A549 (cell line): ENCODE results near the gene JOSD1. TPM values are rescaled to one million over a fixed set of nuclear protein-coding genes. Genes with fewer than 3 reads are reported as not detected.

Source experiments
- ATAC-seq, 2 experiments: fragments of 200-7000 bp in 1 of 2; fragments of >200 bp in 1 of 2; cut with Nextera tagmentation in 1 of 2; cut with Tn5 transposase in 1 of 2; 3 replicates each; pipeline versions ENCODE4 v1.8.0 to v1.9.1; 2018 to 2020; ENCODE audit warnings: mild to moderate bottlenecking in 1 of 2, moderate library complexity in 1 of 2
- CTCF ChIA-PET: fragments of 300-600 bp; sonication (Branson Sonifier 250); formaldehyde crosslinking; extraction: SDS; loops from one replicate; lab custom pipeline; 2021; ENCODE audit warnings: antibody characterized with exemption, inconsistent platforms; lab: Yijun Ruan, JAX
- POLR2A ChIA-PET: fragments of 350-600 bp; formaldehyde crosslinking; extraction: SDS; loops from one replicate; lab custom pipeline; 2021; ENCODE audit warnings: antibody characterized with exemption, inconsistent platforms; lab: Yijun Ruan, JAX
- DNase-seq, 2 experiments: peaks; one replicate each; pipeline versions ENCODE4 v3.0.0 to v3.0.0-alpha.2; 2011 to 2016; ENCODE audit warnings: low read depth in 1 of 2, low spot score in 1 of 2
- FAIRE-seq: peaks from 2 replicates; lab custom pipeline; 2011; peaks lifted over from hg19 to GRCh38; lab: Jason Lieb, UNC
- H3K27ac ChIP-seq, 2 experiments: fragments of >200 bp; sonication (Bioruptor Twin); formaldehyde crosslinking; 3 replicates each; pipeline ENCODE4 v1.5.1; 2016 to 2017
- H3K4me1 ChIP-seq: fragments of >200 bp; sonication (Bioruptor Twin); formaldehyde crosslinking; 3 replicates; pipeline ENCODE4 v1.6.1; 2016
- H3K4me2 ChIP-seq: fragments of >200 bp; sonication (Bioruptor Twin); formaldehyde crosslinking; 3 replicates; pipeline ENCODE4 v1.6.1; 2016
- H3K4me3 ChIP-seq: fragments of >200 bp; sonication (Bioruptor Twin); formaldehyde crosslinking; 3 replicates; pipeline ENCODE4 v1.5.1; 2016
- H3K9me3 ChIP-seq: fragments of >200 bp; sonication (Bioruptor Twin); formaldehyde crosslinking; 3 replicates; pipeline ENCODE4 v1.6.1; 2016
- CHD4 ChIP-seq: fragments of 200-600 bp; sonication (generic); IDR thresholded peaks from 2 replicates; pipeline ENCODE4 v1.6.1; 2016; ENCODE audit warnings: antibody characterized with exemption, mild to moderate bottlenecking, borderline replicate concordance
- EP300 ChIP-seq, 2 experiments: fragments of >200 bp; sonication (Bioruptor Twin); formaldehyde crosslinking; IDR thresholded peaks; 2 replicates in 1 of 2; 3 replicates in 1 of 2; pipeline ENCODE4 v1.6.1; 2016 to 2017
- HDAC2 ChIP-seq: fragments of 200-600 bp; sonication (generic); IDR thresholded peaks from 2 replicates; pipeline ENCODE4 v1.6.1; 2016
- KDM5A ChIP-seq: fragments of 200-600 bp; sonication (generic); IDR thresholded peaks from 2 replicates; pipeline ENCODE4 v1.6.1; 2016; ENCODE audit warnings: antibody characterized with exemption, mild to moderate bottlenecking
- NPAS2 ChIP-seq: fragments of 250-450 bp; sonication (Bioruptor Pico); IDR thresholded peaks from 2 replicates; pipeline ENCODE4 v1.8.0; 2022; ENCODE audit warnings: mild to moderate bottlenecking, moderate library complexity, borderline replicate concordance
- NR3C1 ChIP-seq: fragments of >200 bp; sonication (Bioruptor Twin); formaldehyde crosslinking; IDR thresholded peaks from 3 replicates; pipeline ENCODE4 v1.6.1; 2017
- PHF8 ChIP-seq: fragments of 200-600 bp; sonication (generic); IDR thresholded peaks from 2 replicates; pipeline ENCODE4 v1.6.1; 2016; ENCODE audit warnings: low read depth, mild to moderate bottlenecking, antibody characterized with exemption, moderate library complexity, borderline replicate concordance
- POLR2A ChIP-seq: IDR thresholded peaks from 2 replicates; pipeline ENCODE4 v1.6.1; 2012; ENCODE audit warnings: mild to moderate bottlenecking, low read length
- RCOR1 ChIP-seq: fragments of 150-350 bp; IDR thresholded peaks from 2 replicates; pipeline ENCODE4 v1.6.1; 2014; ENCODE audit warnings: antibody characterized with exemption, low read length, low read depth
- RFX5 ChIP-seq: fragments of 450-650 bp; IDR thresholded peaks from 2 replicates; pipeline ENCODE4 v1.7.1; 2014; ENCODE audit warnings: antibody characterized with exemption, mild to moderate bottlenecking, moderate library complexity
- SREBF2 ChIP-seq: fragments of 450-650 bp; IDR thresholded peaks from 2 replicates; pipeline ENCODE4 v1.6.1; 2014; ENCODE audit warnings: mild to moderate bottlenecking, moderate library complexity
- TFCP2L1 ChIP-seq: fragments of 250-450 bp; sonication (Bioruptor Pico); IDR thresholded peaks from 2 replicates; pipeline ENCODE4 v1.5.0; 2021; ENCODE audit warnings: mild to moderate bottlenecking
- ZFP36 ChIP-seq: fragments of 450-650 bp; IDR thresholded peaks from 2 replicates; pipeline ENCODE4 v1.6.1; 2014; ENCODE audit warnings: borderline replicate concordance; ENCODE audit not compliant: partially characterized antibody
- ZNF302 ChIP-seq: fragments of 250-450 bp; sonication (Bioruptor Pico); IDR thresholded peaks from 2 replicates; pipeline ENCODE4 v1.9.0; 2021; ENCODE audit warnings: inconsistent platforms, mild to moderate bottlenecking, moderate library complexity
- WGBS: methylation state at CpG from one replicate; pipeline ENCODE4 v1.1.6; 2017; ENCODE audit errors: missing lambda C conversion rate; 5-methylcytosine and 5-hydroxymethylcytosine counted together
- polyA plus RNA-seq, 4 experiments: library from polyadenylated mRNA; depleted of rRNA in 3 of 4; stranded (reverse); fragments of >200 nt; fragmentation: RNase III in 1 of 4; extraction: RNeasy Plus Mini Kit Qiagen cat#74134 plus additional on column Dnase treatment in 1 of 4; gene quantifications; 2 replicates in 3 of 4; 3 replicates in 1 of 4; pipeline ENCODE4 v1.2.3, GENCODE V29; 2011 to 2017
- TF ChIP-seq, protein P1 (sequence below): fragments of 250-450 bp; sonication (Bioruptor Pico); IDR thresholded peaks from 2 replicates; pipeline ENCODE4 v1.5.0; 2020; ENCODE audit warnings: low read depth, mild to moderate bottlenecking, moderate library complexity
- TF ChIP-seq, protein P2 (sequence below): fragments of 200-600 bp; sonication (generic); IDR thresholded peaks from 2 replicates; pipeline ENCODE4 v1.6.1; 2016; ENCODE audit warnings: antibody characterized with exemption, mild to moderate bottlenecking, moderate library complexity
- TF ChIP-seq, protein P3 (sequence below): fragments of 450-650 bp; IDR thresholded peaks from 2 replicates; pipeline ENCODE4 v1.6.1; 2014; ENCODE audit warnings: antibody characterized with exemption
- TF ChIP-seq, protein P4 (sequence below): fragments of 150-350 bp; IDR thresholded peaks from 2 replicates; pipeline ENCODE4 v1.6.1; 2014; ENCODE audit warnings: low read depth, mild to moderate bottlenecking, low read length
- TF ChIP-seq, protein P5 (sequence below): IDR thresholded peaks from 2 replicates; pipeline ENCODE4 v1.6.1; 2012
- TF ChIP-seq, protein P6 (sequence below): fragments of 250-450 bp; sonication (Bioruptor Pico); IDR thresholded peaks from 2 replicates; pipeline ENCODE4 v1.5.0; 2021; ENCODE audit warnings: mild to moderate bottlenecking, moderate library complexity, borderline replicate concordance
- TF ChIP-seq, protein P7 (sequence below): fragments of >200 bp; sonication (Bioruptor Twin); formaldehyde crosslinking; IDR thresholded peaks from 3 replicates; pipeline ENCODE4 v1.5.1; 2016

JOSD1 gene
- polyA plus RNA-seq, 2 of the 4 experiments (the other 2 are of a cell fraction): 29.7 to 37.5 TPM

DNA sequence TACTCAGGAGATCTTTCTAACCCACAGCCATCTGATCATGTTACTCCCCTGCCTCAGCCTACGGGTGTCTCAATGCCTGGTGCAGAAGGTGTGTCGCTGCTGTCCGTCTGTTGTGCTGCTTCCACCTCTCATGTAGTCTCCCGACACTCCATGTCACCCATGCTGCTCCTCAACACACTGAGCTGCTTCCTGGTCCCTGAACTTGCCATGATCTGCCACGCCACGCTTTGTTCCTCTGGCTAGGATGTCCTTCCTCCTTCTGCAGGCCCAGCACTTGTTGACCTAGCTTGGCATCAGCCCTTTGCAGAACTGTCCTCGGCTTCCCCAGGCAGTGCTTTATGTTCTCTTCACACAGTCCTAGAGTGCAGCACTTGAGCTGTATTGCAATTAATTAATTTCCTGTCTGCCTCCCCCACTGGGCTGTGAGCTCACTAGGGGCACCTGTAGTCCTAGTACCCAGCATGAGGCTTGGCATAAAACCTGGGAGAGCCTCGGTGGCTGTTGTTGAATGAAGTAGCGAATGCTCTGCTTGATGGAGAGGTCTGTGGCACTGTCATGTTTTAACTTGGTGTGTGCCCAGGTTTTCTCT, 14.5 kb upstream of the JOSD1 start (continued):
- no peak for TF ChIP-seq EP300 (IDR thresholded peaks at IDR 0.05)

DNA sequence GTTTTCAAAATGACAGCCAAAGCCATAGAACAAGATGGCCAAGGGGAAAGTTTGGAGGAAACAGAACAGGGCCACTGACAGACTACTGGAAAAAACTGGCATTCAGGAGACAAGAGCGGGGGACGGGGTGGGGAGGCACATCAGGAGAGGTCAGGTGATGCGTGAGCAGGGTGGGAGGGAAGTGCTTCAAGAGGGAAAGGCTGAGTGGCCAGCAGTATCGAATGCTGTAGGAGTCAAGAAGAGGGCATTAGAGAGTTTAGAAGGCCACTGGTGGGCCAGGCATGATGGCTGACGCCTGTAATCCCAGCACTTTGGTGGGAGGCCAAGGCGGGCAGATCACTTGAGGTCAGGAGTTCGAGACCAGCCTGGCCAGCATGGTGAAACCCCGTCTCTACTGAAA, 13.2 kb upstream of the JOSD1 start:
- ChIA-PET POLR2A (no interaction called here), CTCF (interaction anchor here (1.2 to 1.7 kb wide), 2 partner anchors 55 to 202 kb away, joined by 3 to 4 read pairs; no protein-coding TSS in a partner anchor)
- TF ChIP-seq EP300 (IDR thresholded peaks at IDR 0.05) (no peak), CHD4 (no peak), ZNF302 (CRISPR knock-in tag) (no peak), HDAC2 (no peak), NPAS2 (CRISPR knock-in tag) (no peak), KDM5A (no peak)
- TF ChIP-seq, protein P1, sequence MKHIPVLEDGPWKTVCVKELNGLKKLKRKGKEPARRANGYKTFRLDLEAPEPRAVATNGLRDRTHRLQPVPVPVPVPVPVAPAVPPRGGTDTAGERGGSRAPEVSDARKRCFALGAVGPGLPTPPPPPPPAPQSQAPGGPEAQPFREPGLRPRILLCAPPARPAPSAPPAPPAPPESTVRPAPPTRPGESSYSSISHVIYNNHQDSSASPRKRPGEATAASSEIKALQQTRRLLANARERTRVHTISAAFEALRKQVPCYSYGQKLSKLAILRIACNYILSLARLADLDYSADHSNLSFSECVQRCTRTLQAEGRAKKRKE (CRISPR knock-in tag): no peak
- Histone ChIP-seq H3K4me3 (no peak overlapping the region), H3K27ac (no peak overlapping the region), H3K4me2 (no peak overlapping the region), H3K9me3 (no peaks in the 10 kb centered on the region), H3K4me1 (peaks cover 10% of the 10 kb centered on the region)
- ATAC-seq (no peak), FAIRE-seq (no peak), DNase-seq (no peak)
- 93% methylated on average over 8 of the region's 8 CpGs for WGBS

DNA sequence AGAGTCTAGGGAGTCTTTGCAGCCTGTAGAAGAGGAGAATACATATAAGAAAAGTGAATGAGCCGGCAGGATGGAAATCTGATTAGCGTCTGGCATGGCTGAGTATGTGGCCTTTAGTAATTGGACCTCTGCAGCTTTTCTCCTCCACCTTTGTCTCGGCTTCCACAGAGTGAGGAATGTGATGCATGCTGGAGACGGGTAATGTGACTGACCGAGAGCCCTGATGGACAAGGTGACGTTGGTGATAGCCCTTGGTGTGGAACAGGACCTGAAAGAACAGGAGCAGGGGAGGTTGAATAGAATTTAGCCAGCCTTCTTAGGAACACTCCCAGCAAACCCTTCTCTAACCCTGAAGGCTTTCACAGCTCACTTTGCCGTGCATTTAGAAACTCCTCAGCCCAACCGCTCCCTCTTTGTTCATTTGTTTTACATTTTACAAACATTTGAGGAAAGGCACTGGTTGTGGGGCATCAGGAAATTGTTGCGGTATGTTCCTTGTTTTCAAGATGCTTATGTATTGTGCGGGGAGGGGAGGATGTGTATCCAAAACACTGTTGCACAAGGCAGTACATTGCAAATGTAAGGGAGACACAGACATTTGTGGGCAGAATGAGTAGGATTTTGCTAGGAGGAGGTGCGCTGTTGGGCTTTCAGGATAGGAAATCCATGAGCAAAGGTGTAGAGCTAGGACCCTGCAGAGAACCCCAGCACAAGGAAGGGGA, 11.9 kb upstream of the JOSD1 start:
- POLR2A ChIA-PET: no interaction called here
- DNase-seq (no peak), ATAC-seq (no peak), FAIRE-seq (no peak)
- CTCF ChIA-PET: interaction anchor here (1.1 to 1.4 kb wide), 2 partner anchors 12 to 56 kb away, joined by 4 read pairs; no protein-coding TSS in a partner anchor
- Histone ChIP-seq H3K4me1 (peaks cover 5% of the 10 kb centered on the region; the same call in 2 of the 3 replicates), H3K9me3 (no peaks in the 10 kb centered on the region), H3K27ac (no peak overlapping the region), H3K4me3 (no peak overlapping the region), H3K4me2 (no peak overlapping the region)
- 93% methylated on average over 11 of the region's 11 CpGs for WGBS
- TF ChIP-seq PHF8: no peak
- TF ChIP-seq CHD4: no peak
- TF ChIP-seq, protein P2, sequence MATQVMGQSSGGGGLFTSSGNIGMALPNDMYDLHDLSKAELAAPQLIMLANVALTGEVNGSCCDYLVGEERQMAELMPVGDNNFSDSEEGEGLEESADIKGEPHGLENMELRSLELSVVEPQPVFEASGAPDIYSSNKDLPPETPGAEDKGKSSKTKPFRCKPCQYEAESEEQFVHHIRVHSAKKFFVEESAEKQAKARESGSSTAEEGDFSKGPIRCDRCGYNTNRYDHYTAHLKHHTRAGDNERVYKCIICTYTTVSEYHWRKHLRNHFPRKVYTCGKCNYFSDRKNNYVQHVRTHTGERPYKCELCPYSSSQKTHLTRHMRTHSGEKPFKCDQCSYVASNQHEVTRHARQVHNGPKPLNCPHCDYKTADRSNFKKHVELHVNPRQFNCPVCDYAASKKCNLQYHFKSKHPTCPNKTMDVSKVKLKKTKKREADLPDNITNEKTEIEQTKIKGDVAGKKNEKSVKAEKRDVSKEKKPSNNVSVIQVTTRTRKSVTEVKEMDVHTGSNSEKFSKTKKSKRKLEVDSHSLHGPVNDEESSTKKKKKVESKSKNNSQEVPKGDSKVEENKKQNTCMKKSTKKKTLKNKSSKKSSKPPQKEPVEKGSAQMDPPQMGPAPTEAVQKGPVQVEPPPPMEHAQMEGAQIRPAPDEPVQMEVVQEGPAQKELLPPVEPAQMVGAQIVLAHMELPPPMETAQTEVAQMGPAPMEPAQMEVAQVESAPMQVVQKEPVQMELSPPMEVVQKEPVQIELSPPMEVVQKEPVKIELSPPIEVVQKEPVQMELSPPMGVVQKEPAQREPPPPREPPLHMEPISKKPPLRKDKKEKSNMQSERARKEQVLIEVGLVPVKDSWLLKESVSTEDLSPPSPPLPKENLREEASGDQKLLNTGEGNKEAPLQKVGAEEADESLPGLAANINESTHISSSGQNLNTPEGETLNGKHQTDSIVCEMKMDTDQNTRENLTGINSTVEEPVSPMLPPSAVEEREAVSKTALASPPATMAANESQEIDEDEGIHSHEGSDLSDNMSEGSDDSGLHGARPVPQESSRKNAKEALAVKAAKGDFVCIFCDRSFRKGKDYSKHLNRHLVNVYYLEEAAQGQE: no peak
- no peak for TF ChIP-seq HDAC2
- TF ChIP-seq RCOR1: no peak
- TF ChIP-seq SREBF2: no peak
- TF ChIP-seq ZFP36: no peak
- no peak for TF ChIP-seq TFCP2L1 (CRISPR knock-in tag)
- TF ChIP-seq, protein P3, sequence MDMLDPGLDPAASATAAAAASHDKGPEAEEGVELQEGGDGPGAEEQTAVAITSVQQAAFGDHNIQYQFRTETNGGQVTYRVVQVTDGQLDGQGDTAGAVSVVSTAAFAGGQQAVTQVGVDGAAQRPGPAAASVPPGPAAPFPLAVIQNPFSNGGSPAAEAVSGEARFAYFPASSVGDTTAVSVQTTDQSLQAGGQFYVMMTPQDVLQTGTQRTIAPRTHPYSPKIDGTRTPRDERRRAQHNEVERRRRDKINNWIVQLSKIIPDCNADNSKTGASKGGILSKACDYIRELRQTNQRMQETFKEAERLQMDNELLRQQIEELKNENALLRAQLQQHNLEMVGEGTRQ: no peak
- TF ChIP-seq, protein P4, sequence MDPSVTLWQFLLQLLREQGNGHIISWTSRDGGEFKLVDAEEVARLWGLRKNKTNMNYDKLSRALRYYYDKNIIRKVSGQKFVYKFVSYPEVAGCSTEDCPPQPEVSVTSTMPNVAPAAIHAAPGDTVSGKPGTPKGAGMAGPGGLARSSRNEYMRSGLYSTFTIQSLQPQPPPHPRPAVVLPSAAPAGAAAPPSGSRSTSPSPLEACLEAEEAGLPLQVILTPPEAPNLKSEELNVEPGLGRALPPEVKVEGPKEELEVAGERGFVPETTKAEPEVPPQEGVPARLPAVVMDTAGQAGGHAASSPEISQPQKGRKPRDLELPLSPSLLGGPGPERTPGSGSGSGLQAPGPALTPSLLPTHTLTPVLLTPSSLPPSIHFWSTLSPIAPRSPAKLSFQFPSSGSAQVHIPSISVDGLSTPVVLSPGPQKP: no peak
- TF ChIP-seq, protein P5, sequence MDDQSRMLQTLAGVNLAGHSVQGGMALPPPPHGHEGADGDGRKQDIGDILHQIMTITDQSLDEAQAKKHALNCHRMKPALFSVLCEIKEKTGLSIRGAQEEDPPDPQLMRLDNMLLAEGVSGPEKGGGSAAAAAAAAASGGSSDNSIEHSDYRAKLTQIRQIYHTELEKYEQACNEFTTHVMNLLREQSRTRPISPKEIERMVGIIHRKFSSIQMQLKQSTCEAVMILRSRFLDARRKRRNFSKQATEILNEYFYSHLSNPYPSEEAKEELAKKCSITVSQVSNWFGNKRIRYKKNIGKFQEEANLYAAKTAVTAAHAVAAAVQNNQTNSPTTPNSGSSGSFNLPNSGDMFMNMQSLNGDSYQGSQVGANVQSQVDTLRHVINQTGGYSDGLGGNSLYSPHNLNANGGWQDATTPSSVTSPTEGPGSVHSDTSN: no peak
- no peak for TF ChIP-seq RFX5
- TF ChIP-seq, protein P6, sequence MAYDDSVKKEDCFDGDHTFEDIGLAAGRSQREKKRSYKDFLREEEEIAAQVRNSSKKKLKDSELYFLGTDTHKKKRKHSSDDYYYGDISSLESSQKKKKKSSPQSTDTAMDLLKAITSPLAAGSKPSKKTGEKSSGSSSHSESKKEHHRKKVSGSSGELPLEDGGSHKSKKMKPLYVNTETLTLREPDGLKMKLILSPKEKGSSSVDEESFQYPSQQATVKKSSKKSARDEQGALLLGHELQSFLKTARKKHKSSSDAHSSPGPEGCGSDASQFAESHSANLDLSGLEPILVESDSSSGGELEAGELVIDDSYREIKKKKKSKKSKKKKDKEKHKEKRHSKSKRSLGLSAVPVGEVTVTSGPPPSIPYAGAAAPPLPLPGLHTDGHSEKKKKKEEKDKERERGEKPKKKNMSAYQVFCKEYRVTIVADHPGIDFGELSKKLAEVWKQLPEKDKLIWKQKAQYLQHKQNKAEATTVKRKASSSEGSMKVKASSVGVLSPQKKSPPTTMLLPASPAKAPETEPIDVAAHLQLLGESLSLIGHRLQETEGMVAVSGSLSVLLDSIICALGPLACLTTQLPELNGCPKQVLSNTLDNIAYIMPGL (CRISPR knock-in tag): no peak
- TF ChIP-seq NR3C1: no peak
- TF ChIP-seq ZNF302 (CRISPR knock-in tag): no peak
- TF ChIP-seq, protein P7, sequence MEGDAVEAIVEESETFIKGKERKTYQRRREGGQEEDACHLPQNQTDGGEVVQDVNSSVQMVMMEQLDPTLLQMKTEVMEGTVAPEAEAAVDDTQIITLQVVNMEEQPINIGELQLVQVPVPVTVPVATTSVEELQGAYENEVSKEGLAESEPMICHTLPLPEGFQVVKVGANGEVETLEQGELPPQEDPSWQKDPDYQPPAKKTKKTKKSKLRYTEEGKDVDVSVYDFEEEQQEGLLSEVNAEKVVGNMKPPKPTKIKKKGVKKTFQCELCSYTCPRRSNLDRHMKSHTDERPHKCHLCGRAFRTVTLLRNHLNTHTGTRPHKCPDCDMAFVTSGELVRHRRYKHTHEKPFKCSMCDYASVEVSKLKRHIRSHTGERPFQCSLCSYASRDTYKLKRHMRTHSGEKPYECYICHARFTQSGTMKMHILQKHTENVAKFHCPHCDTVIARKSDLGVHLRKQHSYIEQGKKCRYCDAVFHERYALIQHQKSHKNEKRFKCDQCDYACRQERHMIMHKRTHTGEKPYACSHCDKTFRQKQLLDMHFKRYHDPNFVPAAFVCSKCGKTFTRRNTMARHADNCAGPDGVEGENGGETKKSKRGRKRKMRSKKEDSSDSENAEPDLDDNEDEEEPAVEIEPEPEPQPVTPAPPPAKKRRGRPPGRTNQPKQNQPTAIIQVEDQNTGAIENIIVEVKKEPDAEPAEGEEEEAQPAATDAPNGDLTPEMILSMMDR: no peak
- TF ChIP-seq POLR2A: no peak
